ENCODE results near the gene ESR2. TPM values are rescaled to one million over a fixed set of nuclear protein-coding genes. Genes with fewer than 3 reads are reported as not detected.
"Not testable (repeated sequence)": the region's sequence is repeated elsewhere in the genome, so short reads cannot be mapped to it uniquely, and the experiment has no call there.

Gene ESR2
- total RNA-seq, 1 donor from 2014 or later: 1.5 TPM

DNA sequence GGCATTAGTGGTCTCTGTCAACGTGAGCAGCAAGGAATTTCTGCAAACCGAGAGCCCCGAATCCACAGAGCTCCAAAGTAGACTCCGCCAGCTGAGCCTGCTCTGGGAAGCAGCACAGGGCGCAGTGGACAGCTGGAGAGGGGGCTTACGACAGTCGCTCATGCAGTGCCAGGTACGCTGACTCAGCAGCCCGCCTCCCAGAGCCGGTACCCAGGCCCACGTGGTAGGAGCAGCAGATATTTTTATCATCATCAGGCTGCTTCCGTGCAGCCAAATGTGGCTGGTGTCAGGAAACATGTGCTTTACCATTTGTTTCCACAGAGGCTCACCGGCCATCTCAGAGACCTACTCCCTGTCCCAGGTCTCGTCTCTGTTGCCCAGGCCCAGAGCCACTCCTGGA, 73.7 kb downstream of the ESR2 start:
- DNase-seq: no peak

- no peak for DNase-seq
These were observed 74.1 kb downstream of the ESR2 start for GRCh38 chr14:64220056-64220455.

- no peak for DNase-seq
These were observed 75.6 kb downstream of the ESR2 start for GRCh38 chr14:64218344-64219240.

DNA sequence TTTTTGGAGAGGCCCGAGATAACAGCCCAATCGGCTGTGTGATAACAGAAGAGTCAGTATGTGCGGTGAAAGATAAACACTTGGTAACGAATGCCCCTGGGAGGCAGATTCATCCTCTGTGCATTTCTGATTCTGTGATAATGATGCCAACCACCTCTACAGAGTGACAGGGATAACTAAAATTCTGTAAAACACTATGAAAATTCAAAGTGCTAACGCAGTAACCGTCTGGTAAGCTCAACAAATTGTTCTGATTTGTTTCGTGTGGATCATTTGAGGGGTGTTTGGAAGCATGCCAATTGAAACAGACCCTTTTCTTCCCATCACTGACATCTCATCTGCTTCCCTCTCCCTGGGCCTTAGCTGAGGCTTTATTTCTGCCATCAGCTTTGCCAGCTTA, 76.3 kb downstream of the ESR2 start:
- DNase-seq: no peak

- DNase-seq: no peak
These were observed 76.9 kb downstream of the ESR2 start for GRCh38 chr14:64217308-64217707.

DNA sequence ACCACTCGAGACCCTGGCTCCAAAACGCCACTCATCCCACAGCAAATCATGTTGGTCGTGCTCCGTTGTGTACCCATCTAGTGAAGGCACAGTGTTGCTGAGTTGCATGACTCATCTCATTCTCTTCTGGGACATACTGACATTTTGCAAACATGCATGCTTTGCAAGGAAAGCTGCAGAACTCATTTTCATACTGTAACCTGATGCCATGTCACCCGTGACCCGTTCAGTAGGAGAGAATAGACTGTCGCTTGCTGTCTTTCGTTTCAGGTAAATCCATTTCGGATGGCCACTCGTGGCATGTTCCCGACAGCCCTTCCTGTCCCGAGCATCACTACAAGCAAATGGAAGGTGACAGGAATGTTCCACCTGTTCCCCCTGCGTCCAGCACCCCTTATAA, 78.2 kb downstream of the ESR2 start:
- DNase-seq: no peak

DNA sequence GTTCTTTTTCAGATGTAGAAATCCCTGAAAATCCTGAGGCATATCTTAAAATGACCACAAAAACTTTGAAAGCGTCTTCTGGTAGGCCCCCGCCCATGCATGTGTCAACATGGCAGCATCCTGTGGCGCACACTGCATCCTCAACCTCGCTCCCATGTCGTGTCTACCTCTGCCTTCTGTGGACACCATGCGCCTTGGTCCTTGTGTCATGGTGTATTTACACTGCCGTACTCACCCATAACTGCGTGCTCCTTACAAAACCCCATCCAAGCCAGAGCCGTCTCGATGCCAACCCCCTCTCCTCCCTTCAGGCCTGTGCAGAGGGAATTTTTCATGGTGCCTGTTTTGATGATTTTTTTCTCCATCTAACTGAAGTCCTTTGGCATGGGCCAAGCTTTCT, 78.9 kb downstream of the ESR2 start:
- no peak for DNase-seq

DNA sequence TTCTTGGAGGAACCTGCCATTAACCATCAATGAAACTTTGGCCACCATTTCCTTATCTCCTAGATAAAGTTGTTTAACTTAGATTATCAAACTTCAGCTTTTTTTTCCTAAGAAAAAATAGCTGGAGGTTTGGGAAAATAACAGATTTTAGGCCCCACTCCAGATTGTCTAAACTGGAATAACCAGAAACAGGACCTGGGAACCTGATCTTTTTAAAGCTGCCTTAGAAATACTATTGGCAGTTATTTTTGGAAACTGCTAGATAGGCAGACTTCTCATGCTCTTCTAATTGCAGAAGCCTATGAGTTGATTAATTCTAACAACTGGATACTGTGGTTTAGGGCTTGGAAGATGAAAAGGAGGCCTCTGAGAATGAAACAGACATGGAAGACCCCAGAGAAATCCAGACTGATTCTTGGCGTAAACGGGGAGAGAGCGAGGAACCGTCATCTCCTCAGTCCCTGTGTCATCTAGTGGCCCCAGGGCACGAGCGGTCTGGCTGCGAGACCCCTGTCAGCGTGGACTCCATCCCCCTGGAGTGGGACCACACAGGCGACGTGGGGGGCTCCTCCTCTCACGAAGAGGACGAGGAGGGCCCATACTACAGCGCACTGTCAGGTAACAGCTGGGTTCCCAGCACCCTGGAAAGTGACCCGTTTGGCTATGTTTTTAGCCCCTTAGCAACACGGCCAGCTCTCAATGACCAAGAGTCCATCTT, 80.2 kb downstream of the ESR2 start:
- DNase-seq: no peak

GRCh38 chr14:64213086-64213485, 81.1 kb downstream of the ESR2 start:
- no peak for DNase-seq

GRCh38 chr14:64212666-64213065, 81.5 kb downstream of the ESR2 start:
- no peak for DNase-seq

DNA sequence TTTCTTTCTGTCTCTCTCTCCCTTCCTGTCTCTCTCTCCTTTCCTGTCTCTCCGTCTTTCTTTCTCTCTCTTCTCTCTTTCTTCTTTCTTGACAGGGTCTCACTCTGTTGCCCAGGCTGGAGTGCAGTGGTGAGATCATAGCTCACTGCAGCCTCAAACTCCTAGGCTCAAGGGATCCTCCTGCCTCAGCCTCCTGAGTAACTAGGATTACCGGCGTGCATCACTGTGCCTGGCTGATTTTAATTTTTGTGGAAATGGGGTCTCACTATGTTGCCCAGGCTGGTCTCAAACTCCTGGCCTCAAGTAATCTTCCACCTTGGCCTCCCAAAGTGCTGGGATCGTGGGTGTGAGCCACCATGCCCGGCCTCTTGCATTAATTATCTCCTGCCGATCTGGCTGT, 83.3 kb downstream of the ESR2 start:
- DNase-seq: not testable (repeated sequence)

DNA sequence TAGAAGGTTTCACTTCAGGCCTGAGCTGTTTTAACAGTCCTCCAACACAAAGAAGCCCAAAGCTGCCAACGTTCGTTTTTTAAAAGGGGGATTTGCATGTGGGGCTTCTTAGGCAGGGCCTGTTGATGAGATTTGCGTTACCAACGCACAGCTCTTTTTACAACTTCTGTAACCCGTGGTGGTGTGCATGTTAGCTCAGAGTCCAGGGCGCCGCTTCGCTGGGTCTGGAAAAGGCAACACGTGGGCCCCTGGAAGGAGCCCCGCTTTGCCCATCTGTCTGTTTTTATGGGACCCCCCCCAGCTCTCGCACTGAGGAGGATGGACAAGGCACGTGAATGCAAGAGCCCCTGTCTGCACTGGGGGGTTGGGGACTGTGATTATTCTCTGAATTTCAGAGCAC, 84.0 kb downstream of the ESR2 start:
- DNase-seq: no peak

GRCh38 chr14:64209444-64210131, 84.6 kb downstream of the ESR2 start:
- peak; percentile 1 for DNase-seq

GRCh38 chr14:64208981-64209380, 85.2 kb downstream of the ESR2 start:
- DNase-seq: no peak

GRCh38 chr14:64208261-64208660, 85.9 kb downstream of the ESR2 start:
- DNase-seq: no peak

DNA sequence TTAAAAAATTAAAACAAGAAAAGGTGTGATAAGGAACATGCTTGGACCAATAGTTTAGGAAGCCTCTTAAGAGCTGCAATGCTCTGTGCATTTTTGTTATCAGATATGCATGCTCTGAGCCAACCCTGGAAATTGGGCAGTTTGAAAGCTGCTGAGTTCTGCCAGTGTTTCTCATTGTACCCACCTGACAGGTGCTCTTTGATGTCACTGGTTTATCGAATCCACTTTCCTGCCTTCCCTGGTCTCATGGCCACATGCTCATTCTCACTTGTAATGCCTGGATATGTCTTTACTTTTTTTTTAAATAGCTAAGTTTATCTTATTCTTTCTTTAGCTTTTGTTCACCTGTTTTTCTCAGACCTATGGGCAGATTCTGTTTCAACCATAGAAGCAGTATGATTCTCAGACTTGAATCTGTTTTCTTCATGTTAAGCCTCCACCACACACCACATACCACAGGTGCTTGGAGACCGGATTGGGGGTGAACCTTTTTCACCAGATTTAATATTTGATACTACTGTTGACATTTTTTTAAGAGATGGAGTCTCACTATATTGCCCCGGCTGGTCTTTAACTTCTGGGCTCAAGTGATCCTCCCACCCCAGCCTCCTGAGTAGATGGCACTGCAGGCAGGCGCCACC, 90.7 kb downstream of the ESR2 start:
- DNase-seq: no peak

DNA sequence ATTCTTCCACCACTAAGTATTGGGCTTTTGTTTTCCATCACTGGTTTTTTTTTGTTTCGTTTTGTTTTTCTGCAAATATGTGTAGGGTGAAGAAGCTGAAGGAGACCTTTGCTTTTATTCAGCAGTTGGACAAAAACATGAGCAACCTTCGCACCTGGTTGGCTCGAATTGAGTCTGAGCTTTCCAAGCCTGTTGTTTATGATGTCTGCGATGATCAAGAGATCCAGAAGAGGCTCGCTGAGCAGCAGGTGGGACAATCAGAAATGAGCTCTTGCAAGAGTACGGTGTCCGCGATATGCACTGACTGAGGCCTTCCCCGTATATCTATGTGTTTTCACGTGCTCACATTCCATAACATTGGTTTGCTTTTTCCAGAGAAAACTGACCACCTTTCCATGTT, 91.5 kb downstream of the ESR2 start:
- no peak for DNase-seq

GRCh38 chr14:64201921-64202545, 92.1 kb downstream of the ESR2 start:
- no peak for DNase-seq

DNA sequence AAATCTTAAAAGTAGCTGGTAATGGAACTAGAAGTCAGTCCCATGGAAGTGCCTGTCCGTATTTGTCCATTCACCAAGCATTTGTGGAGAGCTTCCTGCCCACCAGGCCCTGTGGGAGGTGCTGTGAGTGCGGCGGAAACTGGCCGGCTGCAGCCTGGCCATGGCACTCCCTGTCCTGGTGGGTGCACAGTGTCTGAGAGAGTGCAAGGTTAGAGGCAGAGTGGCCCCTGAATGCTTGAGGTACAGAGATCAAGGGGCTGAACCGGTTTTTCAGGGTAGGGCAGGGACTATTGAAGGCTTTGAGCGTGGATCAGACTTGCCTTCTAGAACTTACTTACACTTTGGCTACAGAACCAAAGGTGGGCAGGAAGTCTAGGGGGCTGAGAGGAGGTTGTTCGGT, 92.9 kb downstream of the ESR2 start:
- DNase-seq: no peak

GRCh38 chr14:64200170-64200569, 94.0 kb downstream of the ESR2 start:
- no peak for DNase-seq

GRCh38 chr14:64198486-64198885, 95.7 kb downstream of the ESR2 start:
- DNase-seq: no peak

GRCh38 chr14:64197996-64198395, 96.2 kb downstream of the ESR2 start:
- DNase-seq: no peak

Measured in skin of body (tissue), 2 donors.